K562 (cell line): ENCODE results near the gene ZNF581. TPM values are rescaled to one million over a fixed set of nuclear protein-coding genes. Genes with fewer than 3 reads are reported as not detected.

Source experiments
- ELF2 ChIP-seq: fragments of 250-450 bp; sonication (Bioruptor Pico); IDR thresholded peaks from 2 replicates; pipeline ENCODE4 v1.5.0; 2021; ENCODE audit warnings: mild to moderate bottlenecking
- ETS2 ChIP-seq: IDR thresholded peaks from 2 replicates; pipeline ENCODE4 v1.6.1; 2016; ENCODE audit warnings: borderline replicate concordance, missing genetic modification characterization, mild to moderate bottlenecking, moderate library complexity, missing compliant biosample characterization; ENCODE audit not compliant: poor library complexity, severe bottlenecking
- ETV5 ChIP-seq: sonication (generic); formaldehyde crosslinking; IDR thresholded peaks from 2 replicates; pipeline ENCODE4 v1.4.0; 2020; ENCODE audit warnings: low read depth, mild to moderate bottlenecking, missing genetic modification reagents
- GTF2A2 ChIP-seq: IDR thresholded peaks from 2 replicates; pipeline ENCODE4 v1.6.1; 2016; ENCODE audit warnings: mild to moderate bottlenecking, missing genetic modification characterization, missing compliant biosample characterization
- ILK ChIP-seq: fragments of 450-650 bp; IDR thresholded peaks from 2 replicates; pipeline ENCODE4 v1.6.1; 2016; ENCODE audit warnings: missing genetic modification characterization, low read depth, mild to moderate bottlenecking, missing compliant biosample characterization, moderate library complexity, borderline replicate concordance
- KDM2B ChIP-seq: fragments of 250-450 bp; sonication (Bioruptor Pico); IDR thresholded peaks from 2 replicates; pipeline ENCODE4 v1.8.0; 2021; ENCODE audit warnings: mild to moderate bottlenecking, moderate library complexity
- KLF1 ChIP-seq: fragments of 450-650 bp; IDR thresholded peaks from 2 replicates; pipeline ENCODE4 v1.6.1; 2016; ENCODE audit warnings: missing genetic modification characterization, missing compliant biosample characterization
- NCOA2 ChIP-seq, 2 experiments: fragments of 450-650 bp; IDR thresholded peaks; 2 replicates each; pipeline ENCODE4 v1.6.1; 2018; ENCODE audit warnings: mild to moderate bottlenecking in 2 of 2, moderate library complexity in 1 of 2; ENCODE audit not compliant: partially characterized antibody in 2 of 2
- NFATC3 ChIP-seq: fragments of 450-650 bp; IDR thresholded peaks from 2 replicates; pipeline ENCODE4 v1.6.1; 2017; ENCODE audit warnings: mild to moderate bottlenecking
- RBM22 ChIP-seq: fragments of 200-400 bp; formaldehyde crosslinking; IDR thresholded peaks from 2 replicates; pipeline ENCODE4 v1.6.1; 2018; ENCODE audit warnings: low read length, low read depth; ENCODE audit not compliant: poor library complexity, severe bottlenecking
- RFX7 ChIP-seq: fragments of 250-450 bp; sonication (Bioruptor Pico); IDR thresholded peaks from 2 replicates; pipeline ENCODE4 v1.5.1; 2021; ENCODE audit warnings: mild to moderate bottlenecking
- RNF2 ChIP-seq: sonication (generic); IDR thresholded peaks from 2 replicates; pipeline ENCODE4 v1.6.1; 2016
- SIN3A ChIP-seq, 2 experiments: fragments of 150-350 bp in 1 of 2; IDR thresholded peaks; 2 replicates each; pipeline ENCODE4 v1.6.1; 2011 to 2016; ENCODE audit warnings: borderline replicate concordance in 2 of 2, low read depth in 2 of 2, low read length in 2 of 2, mild to moderate bottlenecking in 2 of 2, moderate library complexity in 2 of 2; ENCODE audit not compliant: control insufficient read depth in 1 of 2
- SPI1 ChIP-seq: IDR thresholded peaks from 2 replicates; pipeline ENCODE4 v1.6.1; 2011; ENCODE audit warnings: low read depth, low read length, control low read depth, borderline replicate concordance
- SUPT5H ChIP-seq: fragments of 450-650 bp; IDR thresholded peaks from 2 replicates; pipeline ENCODE4 v1.6.1; 2016
- TEAD1 ChIP-seq, 2 experiments: fragments of 450-650 bp in 1 of 2; sonication (generic) in 1 of 2; formaldehyde crosslinking; IDR thresholded peaks; 2 replicates each; pipeline versions ENCODE4 v1.4.0 to v1.8.0; 2020 to 2022; ENCODE audit warnings: mild to moderate bottlenecking in 2 of 2, missing genetic modification reagents in 1 of 2
- U2AF1 ChIP-seq: fragments of 200-400 bp; formaldehyde crosslinking; optimal IDR thresholded peaks from 2 replicates; pipeline ENCODE3; 2017; ENCODE audit warnings: mild to moderate bottlenecking, low read depth, low read length, moderate library complexity
- ZNF140 ChIP-seq: fragments of 250-450 bp; sonication (Bioruptor Pico); IDR thresholded peaks from 2 replicates; pipeline ENCODE4 v1.8.0; 2021; ENCODE audit warnings: moderate library complexity, mild to moderate bottlenecking, inconsistent platforms
- ZNF165 ChIP-seq: fragments of 250-450 bp; sonication (Bioruptor Pico); IDR thresholded peaks from 2 replicates; pipeline ENCODE4 v1.4.0; 2020; ENCODE audit warnings: borderline replicate concordance
- ZNF175 ChIP-seq: fragments of 200-800 bp; sonication (Bioruptor generic); IDR thresholded peaks from 2 replicates; pipeline ENCODE4 v1.6.1; 2016; ENCODE audit warnings: low read depth, mild to moderate bottlenecking, missing genetic modification characterization, missing compliant biosample characterization
- ZNF316 ChIP-seq: fragments of 450-650 bp; IDR thresholded peaks from 2 replicates; pipeline ENCODE4 v1.6.1; 2016
- polyA plus RNA-seq, 8 experiments: library from polyadenylated mRNA; depleted of rRNA in 4 of 8; stranded (reverse) in 5 of 8; unstranded in 3 of 8; fragments of >200 nt; fragmentation: Nextera tagmentation in 2 of 8; fragmentation: Illumina TruSeq in 1 of 8; extraction: Ambion mirVana in 2 of 8; extraction: Trizol in 1 of 8; gene quantifications; 2 replicates each; pipeline versions ENCODE4 v1.2.1 to v1.2.3, GENCODE V29; 2011 to 2014; ENCODE audit warnings: inconsistent platforms in 1 of 8, missing spikeins in 1 of 8
- total RNA-seq, 7 experiments: library from RNA; depleted of rRNA in 6 of 7; stranded (reverse); fragments of >200 nt in 6 of 7; fragmentation: Illumina TruSeq in 2 of 7; extraction: Trizol in 2 of 7; gene quantifications; 2 replicates each; pipeline versions ENCODE4 v1.2.1 to v1.2.3, GENCODE V29; 2011 to 2021; ENCODE audit warnings: low replicate concordance in 1 of 7
- TF ChIP-seq, protein P1 (sequence below): sonication (generic); formaldehyde crosslinking; IDR thresholded peaks from 2 replicates; pipeline ENCODE4 v1.8.1; 2023; ENCODE audit warnings: mild to moderate bottlenecking, missing genetic modification reagents
- TF ChIP-seq, protein P2 (sequence below): fragments of 450-650 bp; formaldehyde crosslinking; IDR thresholded peaks from 2 replicates; pipeline ENCODE4 v1.4.0; 2020; ENCODE audit warnings: mild to moderate bottlenecking
- TF ChIP-seq, protein P3 (sequence below): sonication (generic); formaldehyde crosslinking; IDR thresholded peaks from 2 replicates; pipeline ENCODE4 v1.8.0; 2022; ENCODE audit warnings: mild to moderate bottlenecking, missing genetic modification reagents
- TF ChIP-seq, protein P4 (sequence below), 2 experiments: fragments of 450-650 bp; conservative IDR thresholded peaks; 2 replicates each; pipeline ENCODE4 v1.6.1; 2017; ENCODE audit warnings: mild to moderate bottlenecking in 2 of 2, moderate library complexity in 2 of 2

ZNF581 gene
- total and polyA plus RNA-seq, 9 of the 15 experiments (the other 6 are each of a cell fraction or from before 2014, with no cell fraction given) = 2.4 to 39.4 (median 15.4) TPM

DNA sequence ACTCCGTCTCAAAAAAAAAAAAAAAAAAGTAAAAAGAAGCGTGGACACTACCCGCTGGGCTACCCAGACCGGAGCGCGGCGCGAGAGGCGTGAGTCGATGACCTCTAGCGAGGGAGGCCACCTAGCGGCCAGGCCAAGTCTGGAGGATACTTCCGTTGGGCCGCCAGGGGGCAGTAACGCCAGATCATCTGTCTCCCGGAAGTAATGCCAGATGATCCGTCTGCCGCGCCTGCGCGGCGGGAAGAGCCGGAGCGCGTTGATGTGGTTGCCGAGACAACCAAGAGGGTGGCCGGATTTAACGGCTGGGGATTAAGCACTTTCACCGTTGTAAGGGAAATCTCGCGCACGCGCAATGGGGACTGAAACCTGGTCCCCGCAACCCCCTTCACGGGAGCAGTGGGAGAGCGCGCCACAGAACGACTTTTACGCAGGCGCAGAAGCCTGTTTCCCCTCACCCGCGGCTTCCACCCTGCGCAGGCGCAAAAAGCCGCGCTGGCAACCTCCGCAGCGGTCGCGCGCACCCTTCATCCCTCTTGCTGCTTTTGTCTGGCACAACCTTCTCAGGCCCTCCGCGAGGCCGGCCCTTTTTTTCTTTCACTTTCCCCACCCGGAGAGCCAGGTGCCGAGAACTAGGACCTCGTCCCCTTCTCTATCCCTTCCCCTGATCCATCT is 10.3 kb downstream of the ZNF581 start (continued):
- no peak for TF ChIP-seq RFX7
- no peak for TF ChIP-seq ZNF140 (CRISPR knock-in tag)
- TF ChIP-seq KLF1 (tag) = peak; percentile 71
- TF ChIP-seq, protein P1, sequence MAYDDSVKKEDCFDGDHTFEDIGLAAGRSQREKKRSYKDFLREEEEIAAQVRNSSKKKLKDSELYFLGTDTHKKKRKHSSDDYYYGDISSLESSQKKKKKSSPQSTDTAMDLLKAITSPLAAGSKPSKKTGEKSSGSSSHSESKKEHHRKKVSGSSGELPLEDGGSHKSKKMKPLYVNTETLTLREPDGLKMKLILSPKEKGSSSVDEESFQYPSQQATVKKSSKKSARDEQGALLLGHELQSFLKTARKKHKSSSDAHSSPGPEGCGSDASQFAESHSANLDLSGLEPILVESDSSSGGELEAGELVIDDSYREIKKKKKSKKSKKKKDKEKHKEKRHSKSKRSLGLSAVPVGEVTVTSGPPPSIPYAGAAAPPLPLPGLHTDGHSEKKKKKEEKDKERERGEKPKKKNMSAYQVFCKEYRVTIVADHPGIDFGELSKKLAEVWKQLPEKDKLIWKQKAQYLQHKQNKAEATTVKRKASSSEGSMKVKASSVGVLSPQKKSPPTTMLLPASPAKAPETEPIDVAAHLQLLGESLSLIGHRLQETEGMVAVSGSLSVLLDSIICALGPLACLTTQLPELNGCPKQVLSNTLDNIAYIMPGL = peak; percentile 93; the same call in 1 of the 2 replicates
- no peak for TF ChIP-seq NCOA2 (IDR thresholded peaks at IDR 0.05; ENCODE audit: partially characterized antibody in 2 of 2)
- no peak for TF ChIP-seq ILK
- TF ChIP-seq ELF2 = peak; percentile 98
- peak in 1 of 2 experiments; percentile 64; a peak in 2 of 4 replicates for TF ChIP-seq TEAD1 (CRISPR knock-in tag; IDR thresholded peaks at IDR 0.05)
- TF ChIP-seq SIN3A (IDR thresholded peaks at IDR 0.05; ENCODE audit: borderline replicate concordance in 2 of 2, control insufficient read depth in 1 of 2, low read depth in 2 of 2, low read length in 2 of 2) = peak; percentile 34 to 72; a peak in 2 of 4 replicates
- TF ChIP-seq KDM2B = peak; percentile 86; the same call in 1 of the 2 replicates
- peak; percentile 92 for TF ChIP-seq RBM22
- TF ChIP-seq SPI1 = no peak
- TF ChIP-seq, protein P2, sequence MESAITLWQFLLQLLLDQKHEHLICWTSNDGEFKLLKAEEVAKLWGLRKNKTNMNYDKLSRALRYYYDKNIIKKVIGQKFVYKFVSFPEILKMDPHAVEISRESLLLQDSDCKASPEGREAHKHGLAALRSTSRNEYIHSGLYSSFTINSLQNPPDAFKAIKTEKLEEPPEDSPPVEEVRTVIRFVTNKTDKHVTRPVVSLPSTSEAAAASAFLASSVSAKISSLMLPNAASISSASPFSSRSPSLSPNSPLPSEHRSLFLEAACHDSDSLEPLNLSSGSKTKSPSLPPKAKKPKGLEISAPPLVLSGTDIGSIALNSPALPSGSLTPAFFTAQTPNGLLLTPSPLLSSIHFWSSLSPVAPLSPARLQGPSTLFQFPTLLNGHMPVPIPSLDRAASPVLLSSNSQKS (CRISPR knock-in tag) = no peak
- TF ChIP-seq, protein P3, sequence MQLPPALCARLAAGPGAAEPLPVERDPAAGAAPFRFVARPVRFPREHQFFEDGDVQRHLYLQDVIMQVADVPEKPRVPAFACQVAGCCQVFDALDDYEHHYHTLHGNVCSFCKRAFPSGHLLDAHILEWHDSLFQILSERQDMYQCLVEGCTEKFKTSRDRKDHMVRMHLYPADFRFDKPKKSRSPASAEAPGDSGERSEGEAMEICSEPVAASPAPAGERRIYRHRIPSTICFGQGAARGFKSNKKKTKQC (CRISPR knock-in tag) = peak; percentile 74; the same call in 1 of the 2 replicates
- TF ChIP-seq, protein P4, sequence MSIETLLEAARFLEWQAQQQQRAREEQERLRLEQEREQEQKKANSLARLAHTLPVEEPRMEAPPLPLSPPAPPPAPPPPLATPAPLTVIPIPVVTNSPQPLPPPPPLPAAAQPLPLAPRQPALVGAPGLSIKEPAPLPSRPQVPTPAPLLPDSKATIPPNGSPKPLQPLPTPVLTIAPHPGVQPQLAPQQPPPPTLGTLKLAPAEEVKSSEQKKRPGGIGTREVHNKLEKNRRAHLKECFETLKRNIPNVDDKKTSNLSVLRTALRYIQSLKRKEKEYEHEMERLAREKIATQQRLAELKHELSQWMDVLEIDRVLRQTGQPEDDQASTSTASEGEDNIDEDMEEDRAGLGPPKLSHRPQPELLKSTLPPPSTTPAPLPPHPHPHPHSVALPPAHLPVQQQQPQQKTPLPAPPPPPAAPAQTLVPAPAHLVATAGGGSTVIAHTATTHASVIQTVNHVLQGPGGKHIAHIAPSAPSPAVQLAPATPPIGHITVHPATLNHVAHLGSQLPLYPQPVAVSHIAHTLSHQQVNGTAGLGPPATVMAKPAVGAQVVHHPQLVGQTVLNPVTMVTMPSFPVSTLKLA (conservative IDR thresholded peaks at IDR 0.05) = peak; percentile 73 to 86
- peak; percentile 94 for TF ChIP-seq SUPT5H
- TF ChIP-seq GTF2A2 = no peak
- TF ChIP-seq ETV5 (CRISPR knock-in tag) = peak; percentile 97
- no peak for TF ChIP-seq ETS2 (tag)
- TF ChIP-seq RNF2 = peak; percentile 72
- TF ChIP-seq ZNF316 = no peak
- no peak for TF ChIP-seq ZNF165 (CRISPR knock-in tag)
- TF ChIP-seq NFATC3 = no peak
- TF ChIP-seq ZNF175 (CRISPR knock-in tag) = no peak; the same call in 1 of the 2 replicates
- TF ChIP-seq U2AF1 = no peak
